OCI-LY1 (cell line): ENCODE results near the gene MUC12.

Source experiments
- CTCF ChIP-seq: fragments of 200-600 bp; sonication (generic), shearing (Covaris generic); IDR thresholded peaks from 2 replicates; pipeline ENCODE4 v1.5.1; 2017; ENCODE audit warnings: mild to moderate bottlenecking, antibody characterized with exemption, low read length, moderate library complexity, mixed read lengths
- EZH2 ChIP-seq: fragments of 200-600 bp; sonication (generic), shearing (Covaris generic); IDR thresholded peaks from 2 replicates; pipeline ENCODE4 v1.8.0; 2017; ENCODE audit warnings: borderline replicate concordance, mixed run types, mild to moderate bottlenecking, antibody characterized with exemption, low read length, moderate library complexity, mixed read lengths

GRCh38 chr7:100968031-100968430, 1.3 kb upstream of the MUC12 start:
- no peak for TF ChIP-seq CTCF
- TF ChIP-seq EZH2, result no peak
